Right atrium auricular region (tissue), 2 donors: ENCODE measurements around the gene MED25. TPM values are rescaled to one million over a fixed set of nuclear protein-coding genes. Genes with fewer than 3 reads are reported as not detected.
"Not testable (repeated sequence)": the region's sequence is repeated elsewhere in the genome, so short reads cannot be mapped to it uniquely, and the experiment has no call there.

Experiments
- DNase-seq: peaks from one replicate; pipeline ENCODE4 v3.0.0-alpha.2; 2019; ENCODE audit warnings: low spot score
- H3K27ac ChIP-seq, 2 donors: fragments of 200-600 bp; sonication (generic); 1 replicate in 1 of 2; 2 replicates in 1 of 2; pipeline ENCODE4 v1.5.1; 2016 to 2019
- H3K27me3 ChIP-seq, 2 donors: fragments of 200-600 bp; sonication (generic); one replicate each; pipeline versions ENCODE4 v1.5.1 to v1.6.0; 2017 to 2019
- H3K36me3 ChIP-seq: fragments of 200-600 bp; sonication (generic); one replicate; pipeline ENCODE4 v1.5.1; 2016
- H3K4me1 ChIP-seq, 2 donors: fragments of 200-600 bp; sonication (generic); one replicate each; pipeline versions ENCODE4 v1.5.1 to v1.6.0; 2017 to 2019
- H3K4me3 ChIP-seq, 2 donors: fragments of 200-600 bp; sonication (generic); 1 replicate in 1 of 2; 2 replicates in 1 of 2; pipeline ENCODE4 v1.5.1; 2017 to 2019; ENCODE audit warnings: mild to moderate bottlenecking in 1 of 2, moderate library complexity in 1 of 2
- H3K9me3 ChIP-seq, 2 donors: fragments of 200-600 bp; sonication (generic); one replicate each; pipeline ENCODE4 v1.5.1; 2019
- total RNA-seq, 2 donors: library from RNA; depleted of rRNA; stranded (reverse); fragments of >200 nt; gene quantifications; one replicate each; pipeline ENCODE4 v1.1.0, GENCODE V29; 2016
- TF ChIP-seq, protein P1 (sequence below), 2 donors: fragments of 200-600 bp; sonication (generic); IDR thresholded peaks; one replicate each; pipeline ENCODE4 v1.5.1; 2019; ENCODE audit warnings: antibody characterized with exemption in 2 of 2

The MED25 gene
- total RNA-seq, 2 donors from 2014 or later: 31.1 to 54.0 TPM

DNA sequence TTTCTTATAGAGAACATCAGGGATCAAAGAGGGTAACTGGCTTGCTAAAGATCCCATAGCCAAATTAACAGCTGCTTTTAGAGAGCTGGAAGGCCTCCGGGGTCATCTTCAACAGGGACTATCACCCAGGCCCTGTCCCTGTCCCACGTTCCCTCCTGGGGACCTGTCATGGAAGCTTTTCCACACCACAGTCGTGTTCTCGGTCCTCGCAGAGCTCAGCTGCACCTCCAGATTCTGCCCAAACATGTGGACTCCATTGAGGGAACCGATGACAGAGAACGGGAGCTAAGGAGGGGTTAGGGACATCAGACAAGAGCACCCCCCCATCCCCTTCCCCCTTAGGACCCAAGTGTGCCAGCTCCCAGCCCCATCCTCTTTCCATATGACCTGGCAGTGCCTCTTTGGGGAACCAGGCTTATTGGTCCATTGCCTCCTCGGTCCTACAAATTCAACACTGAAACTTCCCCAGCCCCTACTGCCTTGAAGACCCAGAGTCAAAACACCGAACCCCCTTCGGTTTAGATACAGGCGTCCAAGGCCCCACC, 5.6 kb upstream of the MED25 start:
- no peaks in the 10 kb centered on the region for H3K27me3 ChIP-seq
- H3K36me3 ChIP-seq: peaks cover under 1% of the 10 kb centered on the region
- H3K4me1 ChIP-seq: peaks cover 0 to 36% of the 10 kb centered on the region in 2 donors
- peak overlapping the region; percentile 65 for H3K4me3 ChIP-seq
- TF ChIP-seq, protein P1, sequence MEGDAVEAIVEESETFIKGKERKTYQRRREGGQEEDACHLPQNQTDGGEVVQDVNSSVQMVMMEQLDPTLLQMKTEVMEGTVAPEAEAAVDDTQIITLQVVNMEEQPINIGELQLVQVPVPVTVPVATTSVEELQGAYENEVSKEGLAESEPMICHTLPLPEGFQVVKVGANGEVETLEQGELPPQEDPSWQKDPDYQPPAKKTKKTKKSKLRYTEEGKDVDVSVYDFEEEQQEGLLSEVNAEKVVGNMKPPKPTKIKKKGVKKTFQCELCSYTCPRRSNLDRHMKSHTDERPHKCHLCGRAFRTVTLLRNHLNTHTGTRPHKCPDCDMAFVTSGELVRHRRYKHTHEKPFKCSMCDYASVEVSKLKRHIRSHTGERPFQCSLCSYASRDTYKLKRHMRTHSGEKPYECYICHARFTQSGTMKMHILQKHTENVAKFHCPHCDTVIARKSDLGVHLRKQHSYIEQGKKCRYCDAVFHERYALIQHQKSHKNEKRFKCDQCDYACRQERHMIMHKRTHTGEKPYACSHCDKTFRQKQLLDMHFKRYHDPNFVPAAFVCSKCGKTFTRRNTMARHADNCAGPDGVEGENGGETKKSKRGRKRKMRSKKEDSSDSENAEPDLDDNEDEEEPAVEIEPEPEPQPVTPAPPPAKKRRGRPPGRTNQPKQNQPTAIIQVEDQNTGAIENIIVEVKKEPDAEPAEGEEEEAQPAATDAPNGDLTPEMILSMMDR (IDR thresholded peaks at IDR 0.05): no peak
- H3K9me3 ChIP-seq: no peaks in the 10 kb centered on the region
- peak overlapping the region; percentile 85 to 88 for H3K27ac ChIP-seq
- no peak for DNase-seq

GRCh38 chr19:49812997-49813861, 4.9 kb upstream of the MED25 start, which contains the start of gene FUZ:
TSS of gene FUZ (minus strand) at chr19:49813292. CDS start at chr19:49813106, 186 bp downstream.
- Histone ChIP-seq H3K4me3 (peak within 1 kb of the TSS; percentile 65), H3K27me3 (no peaks in the 10 kb centered on the region), H3K36me3 (no peaks in the 10 kb centered on the region), H3K27ac (peak within 1 kb of the TSS; percentile 85 to 88), H3K9me3 (no peaks in the 10 kb centered on the region), H3K4me1 (peaks cover 0 to 35% of the 10 kb centered on the region in 2 donors)
- TF ChIP-seq, protein P1 (IDR thresholded peaks at IDR 0.05): peak in 1 of 2 donors; percentile 48
- DNase-seq: peak; percentile 99

DNA sequence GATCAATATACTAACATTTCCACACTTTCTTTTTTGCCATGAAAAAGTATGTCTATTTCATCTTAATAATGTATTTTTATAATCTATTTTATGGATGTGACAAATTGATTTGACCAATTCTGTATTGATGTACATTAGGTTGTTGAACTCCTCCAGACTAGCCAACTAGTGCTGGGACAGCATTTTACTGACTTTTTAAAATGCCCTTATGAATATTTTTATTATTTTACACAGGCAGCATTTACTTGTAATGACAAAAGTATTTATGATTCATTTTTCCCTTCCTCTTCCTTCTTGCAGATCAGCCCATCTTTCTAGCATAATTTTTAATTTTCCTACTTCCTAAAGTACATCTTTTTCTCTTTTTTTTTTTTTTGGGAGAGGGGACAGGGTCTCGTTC, 4.1 kb upstream of the MED25 start:
- H3K27ac ChIP-seq: peak overlapping the region; percentile 85 to 88
- no peak for DNase-seq
- no peaks in the 10 kb centered on the region for H3K27me3 ChIP-seq
- H3K4me3 ChIP-seq: peak overlapping the region; percentile 65
- TF ChIP-seq, protein P1 (IDR thresholded peaks at IDR 0.05): no peak
- H3K4me1 ChIP-seq: peaks cover 0 to 37% of the 10 kb centered on the region in 2 donors
- H3K36me3 ChIP-seq: no peaks in the 10 kb centered on the region
- no peaks in the 10 kb centered on the region for H3K9me3 ChIP-seq

- no peaks in the 10 kb centered on the region for H3K27me3 ChIP-seq
- no peak for DNase-seq
- TF ChIP-seq, protein P1 (IDR thresholded peaks at IDR 0.05): no peak
- H3K36me3 ChIP-seq: no peaks in the 10 kb centered on the region
- H3K4me3 ChIP-seq: no peak overlapping the region
- no peaks in the 10 kb centered on the region for H3K9me3 ChIP-seq
- H3K27ac ChIP-seq: peak overlapping the region; percentile 90 to 94
- peaks cover 0 to 49% of the 10 kb centered on the region in 2 donors for H3K4me1 ChIP-seq
Measured at GRCh38 chr19:49816590-49816989, 1.5 kb upstream of the MED25 start.

DNA sequence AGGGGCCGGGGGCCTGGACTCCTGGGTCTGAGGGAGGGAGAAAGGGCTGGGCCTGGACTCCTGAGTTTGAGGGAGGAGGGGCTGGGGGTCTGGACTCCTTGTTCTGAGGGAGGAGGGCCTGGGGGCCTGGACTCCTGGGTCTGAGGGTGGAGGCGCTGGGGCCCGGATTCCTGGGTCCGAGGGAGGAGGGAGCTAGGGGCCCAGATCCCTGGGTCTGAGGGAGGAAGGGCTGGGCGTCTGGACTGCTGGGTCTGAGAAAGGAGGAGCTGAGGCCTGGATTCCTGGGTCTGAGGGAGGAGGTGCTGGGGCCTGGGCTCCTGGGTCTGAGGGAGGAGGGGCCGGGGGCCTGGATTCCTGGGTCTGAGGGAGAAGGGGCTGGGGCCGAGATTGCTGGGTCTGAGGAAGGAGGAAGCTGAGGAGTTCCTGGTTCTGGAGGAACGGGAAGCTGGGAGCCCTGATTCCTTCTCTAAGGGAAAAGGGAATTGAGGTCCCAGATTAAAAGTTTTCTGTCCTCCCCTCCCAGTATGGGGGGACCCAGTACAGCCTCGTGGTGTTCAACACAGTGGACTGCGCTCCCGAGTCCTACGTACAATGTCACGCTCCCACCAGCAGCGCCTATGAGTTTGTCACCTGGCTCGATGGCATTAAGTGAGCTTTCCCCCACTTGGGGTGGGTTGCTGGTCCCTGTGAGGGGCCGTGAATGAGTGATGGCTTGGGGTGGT, 721 bp downstream of the MED25 start:
- Histone ChIP-seq H3K9me3 (no peaks in the 10 kb centered on the region), H3K27ac (peak overlapping the region; percentile 90 to 94), H3K4me3 (peak overlapping the region; percentile 68 to 77), H3K36me3 (peaks cover 11% of the 10 kb centered on the region), H3K27me3 (no peaks in the 10 kb centered on the region), H3K4me1 (peaks cover 0 to 38% of the 10 kb centered on the region in 2 donors)
- DNase-seq: no peak
- TF ChIP-seq, protein P1 (IDR thresholded peaks at IDR 0.05): no peak

DNA sequence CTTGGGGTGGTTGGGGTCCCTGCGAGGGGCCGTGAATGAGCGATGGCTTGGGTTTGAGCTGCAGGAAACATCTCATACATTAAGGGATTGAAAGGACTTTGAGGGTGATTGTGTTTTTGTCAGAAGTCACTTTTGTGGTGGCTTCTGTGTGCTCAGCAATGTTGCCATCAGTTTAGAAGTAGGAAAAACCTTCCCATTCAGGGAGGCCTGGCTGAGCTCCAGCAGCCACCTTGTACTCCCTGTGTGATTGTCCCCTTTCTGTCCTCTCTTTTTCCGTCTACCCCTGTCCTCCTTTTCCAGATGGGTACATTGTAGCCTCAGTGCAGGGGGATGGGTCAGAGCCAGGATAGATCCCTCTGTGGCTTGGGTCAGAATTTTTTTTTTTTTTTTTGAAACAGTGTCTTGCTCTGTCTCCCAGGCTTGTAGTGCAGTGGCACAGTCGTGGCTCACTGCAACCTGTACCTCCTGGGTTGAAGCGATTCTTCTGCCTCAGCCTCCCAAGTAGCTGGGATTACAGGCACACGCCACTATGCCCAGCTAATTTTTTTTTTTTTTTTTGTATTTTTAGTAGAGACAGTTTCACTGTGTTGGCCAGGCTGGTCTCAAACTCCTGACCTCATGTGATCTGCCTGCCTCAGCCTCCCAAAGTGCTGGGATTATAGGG, 1.5 kb downstream of the MED25 start:
- peaks cover 18% of the 10 kb centered on the region for H3K36me3 ChIP-seq
- H3K4me3 ChIP-seq: peak overlapping the region; percentile 68 to 77
- not testable (repeated sequence) for DNase-seq, H3K27me3 ChIP-seq, H3K9me3 ChIP-seq
- peak overlapping the region; percentile 90 to 94 for H3K27ac ChIP-seq
- peaks cover 0 to 35% of the 10 kb centered on the region in 2 donors for H3K4me1 ChIP-seq
